Mesendoderm (in vitro differentiated cells): ENCODE data around the gene NFE2L3.
"Not testable (repeated sequence)": the region's sequence is repeated elsewhere in the genome, so short reads cannot be mapped to it uniquely, and the experiment has no call there.

Source experiments
- DNase-seq: peaks from one replicate; pipeline ENCODE4 v3.0.0; 2013
- H2AK5ac ChIP-seq: 2 replicates; pipeline ENCODE4 v1.6.1; 2013; ENCODE audit warnings: low read length, inconsistent platforms
- H2BK120ac ChIP-seq: 2 replicates; pipeline ENCODE4 v1.6.1; 2013; ENCODE audit warnings: low read depth, mild to moderate bottlenecking, low read length, moderate library complexity, mixed read lengths
- H2BK15ac ChIP-seq: replicated peaks from 2 replicates; pipeline ENCODE4 v1.6.1; 2013; ENCODE audit warnings: low read depth, mild to moderate bottlenecking, moderate library complexity
- H2BK5ac ChIP-seq: 2 replicates; pipeline ENCODE4 v1.6.1; 2013; ENCODE audit warnings: low read length, inconsistent platforms
- H3K18ac ChIP-seq: 2 replicates; pipeline ENCODE4 v1.6.1; 2013; ENCODE audit warnings: mild to moderate bottlenecking, low read length, mixed read lengths
- H3K23ac ChIP-seq: one replicate; pipeline ENCODE4 v1.6.1; 2013; ENCODE audit warnings: low read length
- H3K27ac ChIP-seq: 2 replicates; pipeline ENCODE4 v1.5.1; 2013; ENCODE audit warnings: low read depth, mild to moderate bottlenecking, inconsistent platforms, low read length, moderate library complexity
- H3K27me3 ChIP-seq: 2 replicates; pipeline ENCODE4 v1.6.1; 2013; ENCODE audit warnings: low read length, control low read depth, mild to moderate bottlenecking, inconsistent platforms; ENCODE audit not compliant: insufficient read depth, poor library complexity
- H3K36me3 ChIP-seq: 2 replicates; pipeline ENCODE4 v1.6.1; 2013; ENCODE audit warnings: low read length, inconsistent platforms; ENCODE audit not compliant: control insufficient read depth, insufficient read depth
- H3K4ac ChIP-seq: one replicate; pipeline ENCODE4 v1.6.1; 2013; ENCODE audit warnings: low read depth, mild to moderate bottlenecking, low read length, moderate library complexity
- H3K4me1 ChIP-seq: 2 replicates; pipeline ENCODE4 v1.6.1; 2013; ENCODE audit warnings: low read depth, low read length, inconsistent platforms; ENCODE audit not compliant: control insufficient read depth
- H3K4me2 ChIP-seq: 2 replicates; pipeline ENCODE4 v1.6.1; 2013; ENCODE audit warnings: low read length
- H3K4me3 ChIP-seq: 2 replicates; pipeline ENCODE4 v1.5.1; 2013; ENCODE audit warnings: mild to moderate bottlenecking, low read length
- H3K56ac ChIP-seq: one replicate; pipeline ENCODE4 v1.6.1; 2013; ENCODE audit warnings: low read length
- H3K79me1 ChIP-seq: 2 replicates; pipeline ENCODE4 v1.6.1; 2013; ENCODE audit warnings: low read length, inconsistent platforms
- H3K79me2 ChIP-seq: 2 replicates; pipeline ENCODE4 v1.6.1; 2013; ENCODE audit warnings: mild to moderate bottlenecking, low read length; ENCODE audit not compliant: control insufficient read depth, insufficient read depth
- H3K9ac ChIP-seq: 2 replicates; pipeline ENCODE4 v1.6.1; 2013; ENCODE audit warnings: low read length, inconsistent platforms
- H4K5ac ChIP-seq: one replicate; pipeline ENCODE4 v1.6.1; 2013; ENCODE audit warnings: low read length
- H4K8ac ChIP-seq: one replicate; pipeline ENCODE4 v1.6.1; 2013; ENCODE audit warnings: low read depth, mild to moderate bottlenecking, control low read depth, low read length, moderate library complexity
- WGBS: extraction: QIAGEN DNeasy Blood & Tissue Kit; methylation state at CpG from one replicate; pipeline ENCODE4 v1.1.7; 2013; ENCODE audit warnings: low lambda C conversion rate, missing lambda C conversion rate; ENCODE audit not compliant: insufficient coverage; ENCODE audit errors: extremely low coverage; 5-methylcytosine and 5-hydroxymethylcytosine counted together

The NFE2L3 gene

DNA sequence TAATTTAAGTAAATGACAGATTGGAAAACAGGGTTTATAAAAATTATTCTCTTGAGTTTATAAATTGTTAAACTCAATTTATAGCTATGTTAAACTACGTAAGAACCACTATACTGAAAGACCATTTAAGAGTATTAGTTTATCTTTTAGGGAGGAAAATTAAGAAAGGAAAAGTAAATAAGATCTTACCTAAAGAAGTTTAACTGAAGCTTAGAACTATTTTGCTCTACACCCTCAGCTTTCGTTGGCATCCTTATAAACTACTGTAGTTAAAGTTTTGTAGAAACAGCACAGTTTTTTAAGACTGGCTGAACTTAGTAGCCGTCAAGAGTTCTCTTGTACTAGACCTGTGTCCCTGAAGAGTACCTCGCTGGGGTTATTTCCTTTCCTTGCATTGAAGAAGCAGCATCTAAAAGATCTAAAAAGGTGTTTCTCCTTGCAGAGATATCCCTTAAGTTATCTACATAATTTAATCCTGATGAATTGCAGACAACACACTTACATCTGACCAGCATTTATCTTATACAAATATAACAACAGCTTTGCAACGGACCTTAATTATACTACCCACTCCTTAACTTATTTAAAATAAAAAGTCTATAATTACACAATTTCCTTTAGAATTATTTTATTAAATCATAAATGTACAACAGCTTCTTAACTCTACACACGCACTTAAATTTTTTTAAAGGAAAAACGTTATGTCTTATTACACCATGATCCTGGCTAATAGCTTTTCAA lies 39.4 kb downstream of the NFE2L3 start:
- peaks cover 26% of the 10 kb centered on the region for H3K36me3 ChIP-seq
- no peak overlapping the region for H3K18ac ChIP-seq
- no peak overlapping the region for H3K9ac ChIP-seq
- no peak overlapping the region for H3K4me3 ChIP-seq
- no peaks in the 10 kb centered on the region for H3K27me3 ChIP-seq
- no peak overlapping the region for H3K23ac ChIP-seq
- no peak overlapping the region for H3K56ac ChIP-seq
- H3K79me2 ChIP-seq, result peaks cover 49% of the 10 kb centered on the region
- WGBS, result 100% methylated on average over 2 of the region's 7 CpGs
- no peak overlapping the region for H3K27ac ChIP-seq
- H3K4ac ChIP-seq, result no peak overlapping the region
- no peak overlapping the region for H2BK5ac ChIP-seq
- H2BK15ac ChIP-seq, result no peak overlapping the region
- H3K4me2 ChIP-seq, result no peak overlapping the region
- no peaks in the 10 kb centered on the region for H3K79me1 ChIP-seq
- no peak overlapping the region for H2BK120ac ChIP-seq
- H2AK5ac ChIP-seq, result no peak overlapping the region
- DNase-seq, result no peak
- H4K8ac ChIP-seq, result no peak overlapping the region
- no peaks in the 10 kb centered on the region for H3K4me1 ChIP-seq
- H4K5ac ChIP-seq, result no peak overlapping the region

DNA sequence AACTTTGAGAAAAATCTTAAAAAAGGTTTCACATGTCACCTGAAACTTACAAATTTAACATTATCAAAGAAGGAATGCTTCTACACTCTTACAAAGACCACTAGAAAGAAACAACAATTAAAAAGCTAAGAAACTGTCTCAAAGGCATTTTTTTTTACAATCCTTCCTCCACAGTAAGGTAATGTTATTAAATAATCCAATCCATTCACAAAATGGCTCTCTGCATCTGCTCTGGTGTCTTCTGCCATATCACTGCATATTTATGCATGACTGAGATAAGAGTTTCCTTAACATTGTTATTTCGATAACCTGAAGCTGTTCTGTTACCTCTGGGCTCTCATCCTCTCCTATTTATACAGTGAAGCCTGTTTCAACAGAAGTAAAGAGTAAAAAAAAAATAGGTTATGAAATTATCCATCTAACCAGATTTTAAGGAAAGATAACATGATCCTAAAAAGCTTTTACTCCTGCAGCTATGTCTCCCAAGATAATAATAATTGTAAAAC lies 40.0 kb downstream of the NFE2L3 start:
- Histone ChIP-seq H3K36me3 (peaks cover 28% of the 10 kb centered on the region), H3K56ac (no peak overlapping the region), H4K5ac (no peak overlapping the region), H3K23ac (no peak overlapping the region), H2BK5ac (no peak overlapping the region), H3K79me2 (peaks cover 55% of the 10 kb centered on the region), H3K4ac (no peak overlapping the region), H3K27me3 (no peaks in the 10 kb centered on the region), H3K18ac (no peak overlapping the region), H3K4me1 (peaks cover 2% of the 10 kb centered on the region), H3K9ac (no peak overlapping the region), H3K4me2 (no peak overlapping the region), H3K79me1 (no peaks in the 10 kb centered on the region), H2AK5ac (no peak overlapping the region), H2BK120ac (no peak overlapping the region), H2BK15ac (no peak overlapping the region), H4K8ac (no peak overlapping the region), H3K4me3 (no peak overlapping the region), H3K27ac (no peak overlapping the region)
- no CpG with 5 or more reads among the region's 1 CpG for WGBS
- DNase-seq, result no peak

DNA sequence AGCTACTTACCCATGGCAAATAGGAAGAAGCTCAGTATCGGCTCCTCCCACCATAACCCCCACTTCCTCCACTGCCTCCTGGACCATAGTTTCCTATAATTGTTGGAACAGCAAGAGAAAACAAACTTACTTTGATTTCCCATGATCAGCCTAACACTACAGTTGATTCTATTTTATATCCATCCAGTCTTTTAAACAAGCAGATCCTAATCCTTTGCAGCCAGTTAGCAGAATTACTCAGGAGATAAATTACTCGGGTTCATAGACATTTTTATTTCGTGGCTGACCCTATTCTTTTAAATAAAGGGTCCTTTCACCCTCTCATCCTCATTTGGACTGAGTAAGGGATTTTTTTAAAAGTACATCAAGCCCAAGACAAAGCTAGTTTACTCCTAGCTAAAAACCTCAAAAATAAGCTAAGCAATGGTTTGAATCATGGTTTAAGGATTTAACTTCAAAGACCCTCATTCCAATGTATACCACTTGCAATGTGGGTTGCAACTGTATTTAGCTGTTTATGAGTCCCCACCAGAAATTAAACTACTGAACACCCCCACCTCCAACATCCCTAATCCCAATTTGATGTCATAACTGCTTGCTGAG lies 40.6 kb downstream of the NFE2L3 start:
- no peak overlapping the region for H2BK5ac ChIP-seq
- no peak overlapping the region for H3K56ac ChIP-seq
- H3K4me3 ChIP-seq, result no peak overlapping the region
- peaks cover 30% of the 10 kb centered on the region for H3K36me3 ChIP-seq
- no peak overlapping the region for H3K4ac ChIP-seq
- no peak overlapping the region for H3K4me2 ChIP-seq
- no peaks in the 10 kb centered on the region for H3K27me3 ChIP-seq
- H3K79me2 ChIP-seq, result peaks cover 60% of the 10 kb centered on the region
- H3K27ac ChIP-seq, result no peak overlapping the region
- H3K4me1 ChIP-seq, result peaks cover 2% of the 10 kb centered on the region
- no peak overlapping the region for H3K18ac ChIP-seq
- H3K79me1 ChIP-seq, result no peaks in the 10 kb centered on the region
- no peak overlapping the region for H2BK15ac ChIP-seq
- H3K23ac ChIP-seq, result no peak overlapping the region
- no peak for DNase-seq
- H3K9ac ChIP-seq, result no peak overlapping the region
- WGBS, result no CpG with 5 or more reads among the region's 3 CpGs
- H2AK5ac ChIP-seq, result no peak overlapping the region
- H2BK120ac ChIP-seq, result no peak overlapping the region
- H4K5ac ChIP-seq, result no peak overlapping the region
- H4K8ac ChIP-seq, result no peak overlapping the region

DNA sequence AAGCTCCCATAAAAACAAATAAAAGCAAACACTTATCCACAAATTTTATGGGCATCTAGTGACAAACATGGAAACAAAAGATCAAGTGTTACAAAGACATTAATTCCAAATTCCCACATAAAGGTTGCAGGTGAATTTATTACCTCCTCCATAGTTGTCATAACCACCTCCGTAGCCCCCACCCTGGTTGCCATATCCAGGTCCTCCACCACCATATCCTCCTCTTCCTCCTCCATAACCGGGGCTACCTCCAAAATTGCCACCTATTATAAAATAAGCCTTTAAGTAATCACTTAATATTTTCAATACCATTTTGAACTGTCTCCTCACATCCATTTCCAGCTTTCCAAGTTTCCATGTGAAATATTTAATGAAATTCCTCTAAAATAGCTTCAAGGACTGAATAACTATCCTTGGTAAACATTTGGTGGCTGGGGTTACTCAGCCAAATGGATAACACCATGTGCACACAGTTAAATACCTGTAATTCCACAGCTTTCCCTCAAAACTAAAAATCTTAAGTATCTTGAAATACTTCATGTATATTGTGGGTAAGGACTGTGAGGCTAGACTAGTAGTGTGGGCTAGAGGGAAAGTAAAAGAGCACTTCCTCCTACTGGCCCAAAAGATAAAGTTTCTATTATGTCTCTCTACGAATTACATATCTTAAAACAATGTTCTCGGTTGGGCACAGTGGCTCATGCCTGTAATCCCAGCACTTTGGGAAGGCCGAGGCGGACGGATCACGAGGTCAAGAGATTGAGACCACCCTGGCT lies 41.6 kb downstream of the NFE2L3 start:
- H3K79me1 ChIP-seq, result no peaks in the 10 kb centered on the region
- no CpG with 5 or more reads among the region's 8 CpGs for WGBS
- no peak overlapping the region for H2BK5ac ChIP-seq
- peaks cover 33% of the 10 kb centered on the region for H3K36me3 ChIP-seq
- DNase-seq, result no peak
- H3K56ac ChIP-seq, result no peak overlapping the region
- H3K4me1 ChIP-seq, result peaks cover 2% of the 10 kb centered on the region
- H3K27ac ChIP-seq, result no peak overlapping the region
- H4K5ac ChIP-seq, result no peak overlapping the region
- H2BK120ac ChIP-seq, result no peak overlapping the region
- no peak overlapping the region for H3K23ac ChIP-seq
- no peak overlapping the region for H2AK5ac ChIP-seq
- H2BK15ac ChIP-seq, result no peak overlapping the region
- no peak overlapping the region for H3K4ac ChIP-seq
- H3K4me3 ChIP-seq, result no peak overlapping the region
- no peak overlapping the region for H4K8ac ChIP-seq
- H3K18ac ChIP-seq, result no peak overlapping the region
- no peak overlapping the region for H3K9ac ChIP-seq
- no peaks in the 10 kb centered on the region for H3K27me3 ChIP-seq
- H3K79me2 ChIP-seq, result peaks cover 64% of the 10 kb centered on the region
- H3K4me2 ChIP-seq, result no peak overlapping the region

DNA sequence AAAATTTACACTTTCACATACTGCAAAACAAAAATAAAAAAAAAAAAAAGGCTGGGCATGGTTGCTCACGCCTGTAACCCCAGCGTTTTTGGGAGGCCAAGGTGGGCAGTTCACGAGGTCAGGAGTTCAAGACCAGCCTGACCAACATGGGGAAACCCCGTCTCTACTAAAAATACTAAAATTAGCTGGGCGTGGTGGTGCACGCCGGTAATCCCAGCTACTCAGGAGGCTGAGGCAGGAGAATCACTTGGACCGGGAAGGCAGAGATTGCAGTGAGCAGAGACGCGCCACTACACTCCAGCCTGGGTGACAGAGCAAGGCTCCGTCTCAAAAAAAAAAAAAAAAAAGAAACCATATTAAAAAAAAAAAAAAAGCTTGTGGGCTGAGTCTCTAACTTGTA lies 42.8 kb downstream of the NFE2L3 start:
- not testable (repeated sequence) for H4K5ac ChIP-seq, H2BK5ac ChIP-seq, H3K4me3 ChIP-seq, H3K79me1 ChIP-seq, H2BK15ac ChIP-seq, H3K23ac ChIP-seq, H3K27me3 ChIP-seq, H2AK5ac ChIP-seq, H4K8ac ChIP-seq, H3K9ac ChIP-seq, H3K56ac ChIP-seq, H3K4me2 ChIP-seq, DNase-seq, H3K18ac ChIP-seq, H3K27ac ChIP-seq, H3K4me1 ChIP-seq, H3K4ac ChIP-seq, H2BK120ac ChIP-seq
- Histone ChIP-seq H3K79me2 (peaks cover 75% of the 10 kb centered on the region), H3K36me3 (peaks cover 28% of the 10 kb centered on the region)
- WGBS, result no CpG with 5 or more reads among the region's 11 CpGs
